ENCODE measurements around the gene RPUSD3.

The RPUSD3 gene

DNA sequence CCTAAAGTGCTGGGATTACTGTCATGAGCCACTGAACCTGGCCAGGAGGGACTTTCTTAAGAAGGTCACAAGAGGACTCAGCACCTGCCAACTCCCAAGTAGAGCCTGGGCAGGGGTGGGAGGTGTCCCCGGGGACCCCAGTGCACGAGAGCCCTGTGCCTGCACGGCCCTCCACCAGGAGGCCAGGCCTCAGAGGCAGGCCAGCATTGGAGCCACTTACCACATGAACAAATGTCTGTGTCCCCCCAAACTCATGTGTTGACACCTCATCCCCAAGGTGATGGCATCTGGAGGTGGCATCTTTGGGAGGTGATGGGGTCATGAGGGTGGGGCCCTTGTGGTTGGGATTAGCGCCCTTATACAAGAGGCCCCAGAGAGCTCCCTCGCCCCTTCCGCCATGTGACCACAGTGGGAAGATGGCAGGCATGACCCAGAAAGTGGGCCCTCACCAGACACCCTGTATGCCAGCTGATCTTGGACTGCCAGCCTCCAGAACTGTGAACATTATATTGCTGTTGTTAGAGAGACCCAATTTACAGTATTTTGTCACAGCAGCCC, 3.2 kb upstream of the RPUSD3 start:
- Histone ChIP-seq H3K36me3 (ENCODE audit: control insufficient read depth, insufficient read depth, low read length) (no peaks in the 10 kb centered on the region), H3K27me3 (ENCODE audit: control insufficient read depth, insufficient read depth, low read length) (no peaks in the 10 kb centered on the region), H3K4me3 (ENCODE audit: low read depth, low read length) (no peak overlapping the region), H3K9ac (ENCODE audit: low read depth, low read length) (no peak overlapping the region), H3K4me1 (ENCODE audit: control insufficient read depth, insufficient read depth, low read length) (peaks cover 3% of the 10 kb centered on the region), H3K9me3 (ENCODE audit: control insufficient read depth, insufficient read depth, low read length) (no peaks in the 10 kb centered on the region)

DNA sequence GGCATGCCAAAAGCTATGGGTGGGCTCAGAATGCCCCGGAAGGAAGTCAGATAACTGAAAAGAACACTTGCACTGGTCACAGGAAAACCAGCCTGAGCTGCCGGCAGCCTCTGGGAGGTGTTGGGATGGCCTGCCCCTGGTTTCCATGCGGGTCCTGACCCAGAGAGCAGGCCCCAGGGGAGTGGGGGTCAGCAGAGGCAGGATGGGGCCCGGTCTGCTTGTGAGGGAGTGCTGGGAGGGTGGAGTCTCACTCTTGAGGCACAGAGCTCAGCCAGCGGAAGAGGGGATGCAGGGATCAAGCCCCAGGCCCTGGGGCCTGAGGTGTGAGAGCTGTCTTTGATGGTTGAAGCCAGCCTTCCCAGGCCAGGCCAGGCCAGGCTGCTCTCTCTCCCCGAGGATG, 2.4 kb upstream of the RPUSD3 start:
- peaks cover 3% of the 10 kb centered on the region for H3K36me3 ChIP-seq (ENCODE audit: control insufficient read depth, insufficient read depth, low read length)
- peaks cover 3% of the 10 kb centered on the region for H3K4me1 ChIP-seq (ENCODE audit: control insufficient read depth, insufficient read depth, low read length)
- H3K27me3 ChIP-seq (ENCODE audit: control insufficient read depth, insufficient read depth, low read length): no peaks in the 10 kb centered on the region
- no peaks in the 10 kb centered on the region for H3K9me3 ChIP-seq (ENCODE audit: control insufficient read depth, insufficient read depth, low read length)
- H3K4me3 ChIP-seq (ENCODE audit: low read depth, low read length): no peak overlapping the region
- H3K9ac ChIP-seq (ENCODE audit: low read depth, low read length): no peak overlapping the region

DNA sequence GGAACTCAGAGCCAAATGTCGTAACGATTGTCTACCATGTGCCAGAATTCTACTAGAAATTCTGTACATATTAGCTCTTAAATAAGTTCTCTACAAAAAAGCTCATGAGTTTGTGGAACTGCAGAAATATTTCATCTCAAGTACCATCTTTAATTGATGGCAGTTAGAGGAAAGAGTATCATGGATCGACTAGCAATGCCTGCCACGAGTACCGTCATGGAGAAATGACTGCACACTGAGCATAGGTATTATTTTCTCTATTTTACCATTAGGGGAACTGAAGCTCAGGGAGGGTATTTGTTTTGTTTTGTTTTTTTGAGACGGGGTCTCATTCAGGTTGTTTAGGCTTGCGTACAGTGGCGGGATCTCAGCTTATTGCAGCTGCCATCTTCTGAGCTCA, 2.8 kb downstream of the RPUSD3 start:
- Histone ChIP-seq H3K9me3 (ENCODE audit: control insufficient read depth, insufficient read depth, low read length) (no peaks in the 10 kb centered on the region), H3K27me3 (ENCODE audit: control insufficient read depth, insufficient read depth, low read length) (no peaks in the 10 kb centered on the region), H3K4me3 (ENCODE audit: low read depth, low read length) (no peak overlapping the region), H3K36me3 (ENCODE audit: control insufficient read depth, insufficient read depth, low read length) (peaks cover 18% of the 10 kb centered on the region), H3K9ac (ENCODE audit: low read depth, low read length) (no peak overlapping the region), H3K4me1 (ENCODE audit: control insufficient read depth, insufficient read depth, low read length) (peaks cover 3% of the 10 kb centered on the region)

DNA sequence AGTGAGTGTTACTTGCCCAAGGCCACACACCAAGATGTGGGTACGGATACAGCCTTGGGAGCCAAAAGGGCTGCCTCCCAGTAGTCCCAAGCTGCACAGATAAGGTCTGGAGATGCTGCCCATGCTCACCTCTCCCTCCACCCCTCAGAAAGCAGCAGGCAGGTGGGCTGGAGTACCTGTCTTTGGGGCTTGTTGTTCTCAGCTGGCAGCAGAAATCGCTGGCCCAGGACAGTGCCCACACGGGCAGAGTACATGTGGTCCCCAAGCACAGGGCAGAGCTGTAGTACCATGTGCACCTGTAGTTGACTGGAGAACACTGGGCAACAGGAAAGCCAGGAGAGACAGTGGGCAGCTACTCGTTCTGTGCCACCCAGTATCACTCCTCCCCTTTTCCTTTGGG, 5.0 kb downstream of the RPUSD3 start:
- Histone ChIP-seq H3K4me1 (ENCODE audit: control insufficient read depth, insufficient read depth, low read length) (no peaks in the 10 kb centered on the region), H3K9ac (ENCODE audit: low read depth, low read length) (no peak overlapping the region), H3K9me3 (ENCODE audit: control insufficient read depth, insufficient read depth, low read length) (no peaks in the 10 kb centered on the region), H3K4me3 (ENCODE audit: low read depth, low read length) (no peak overlapping the region), H3K27me3 (ENCODE audit: control insufficient read depth, insufficient read depth, low read length) (no peaks in the 10 kb centered on the region), H3K36me3 (ENCODE audit: control insufficient read depth, insufficient read depth, low read length) (peaks cover 28% of the 10 kb centered on the region)

DNA sequence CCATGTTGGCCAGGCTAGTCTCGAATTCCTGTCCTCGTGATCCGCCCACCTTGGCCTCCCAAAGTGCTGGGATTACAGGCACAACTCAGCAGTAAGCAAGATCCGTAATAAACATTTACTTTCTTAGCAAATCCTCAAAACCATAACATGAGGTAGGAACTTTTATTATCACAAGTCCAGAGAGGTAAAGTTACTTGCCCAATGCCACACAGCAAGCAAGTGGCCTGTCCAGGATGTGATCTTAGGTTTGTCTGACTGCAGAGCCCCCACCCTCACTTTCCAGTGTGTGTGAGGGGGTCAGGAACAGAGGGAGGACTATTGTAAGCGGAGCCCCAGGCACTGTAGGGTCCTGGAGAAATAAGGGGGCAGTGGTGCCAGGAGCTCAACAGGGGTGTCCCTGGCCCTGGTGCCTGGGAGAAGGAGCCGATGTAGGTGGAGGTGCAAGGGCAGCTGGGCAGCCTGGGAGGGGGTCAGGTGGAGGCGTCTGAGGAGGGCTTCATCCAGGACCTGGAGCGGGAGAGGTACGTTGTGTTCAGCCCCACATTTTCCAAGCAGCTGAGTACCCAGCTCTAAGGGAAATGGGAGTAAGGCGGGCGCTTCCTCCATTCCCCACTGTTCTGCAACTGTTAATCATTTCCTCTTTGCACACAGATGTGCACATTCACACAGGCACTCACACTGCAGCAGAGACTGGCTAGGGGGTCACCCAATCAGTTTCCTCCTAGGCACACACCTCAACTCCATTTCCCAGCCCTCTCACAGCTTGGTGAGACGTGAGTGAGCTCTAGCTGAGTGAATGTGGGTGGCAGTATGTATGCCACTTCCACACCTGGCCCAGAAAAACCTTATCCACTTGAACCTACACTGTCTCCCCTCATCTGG, 5.9 kb downstream of the RPUSD3 start:
- H3K36me3 ChIP-seq (ENCODE audit: control insufficient read depth, insufficient read depth, low read length): peaks cover 28% of the 10 kb centered on the region
- no peaks in the 10 kb centered on the region for H3K4me1 ChIP-seq (ENCODE audit: control insufficient read depth, insufficient read depth, low read length)
- H3K27me3 ChIP-seq (ENCODE audit: control insufficient read depth, insufficient read depth, low read length): no peaks in the 10 kb centered on the region
- H3K9me3 ChIP-seq (ENCODE audit: control insufficient read depth, insufficient read depth, low read length): no peaks in the 10 kb centered on the region
- H3K4me3 ChIP-seq (ENCODE audit: low read depth, low read length): no peak overlapping the region
- no peak overlapping the region for H3K9ac ChIP-seq (ENCODE audit: low read depth, low read length)

DNA sequence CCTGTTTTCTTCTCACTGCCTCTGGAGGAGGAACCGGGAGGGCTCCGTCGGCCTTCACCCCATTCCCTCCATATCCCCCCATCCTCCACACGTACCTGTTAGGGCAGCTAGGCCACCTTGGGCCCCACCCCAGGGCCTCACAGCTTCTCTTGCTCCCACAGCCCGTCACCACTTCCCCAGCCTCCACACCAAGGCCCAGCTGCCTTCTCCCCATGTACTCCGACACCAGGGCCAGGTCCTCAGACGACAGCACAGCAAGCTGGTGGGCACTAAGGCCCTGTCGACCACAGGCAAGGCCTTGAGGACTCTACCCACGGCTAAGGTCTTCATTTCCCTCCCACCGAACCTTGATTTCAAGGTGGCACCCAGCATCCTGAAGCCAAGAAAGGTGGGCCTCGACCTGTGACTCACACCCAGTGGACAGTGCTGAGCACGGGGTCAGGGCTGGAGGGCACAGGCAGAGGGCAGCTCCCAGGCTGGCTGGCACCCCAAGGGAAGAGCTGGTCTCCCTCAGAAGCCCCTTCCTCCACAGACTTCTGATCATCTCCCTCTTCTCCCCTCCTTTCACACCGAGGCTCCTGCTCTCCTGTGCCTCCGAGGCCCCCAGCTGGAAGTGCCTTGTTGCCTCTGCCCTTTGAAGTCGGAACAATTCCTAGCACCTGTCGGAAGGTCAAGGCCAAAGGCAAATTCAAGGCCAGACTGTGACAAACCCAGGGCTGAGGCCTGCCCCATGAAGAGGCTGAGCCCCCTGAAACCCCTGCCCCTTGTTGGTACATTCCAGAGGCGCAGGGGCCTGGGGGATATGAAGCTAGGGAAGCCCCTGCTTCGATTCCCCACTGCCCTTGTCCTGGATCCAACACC, 9.1 kb downstream of the RPUSD3 start:
- Histone ChIP-seq H3K4me1 (ENCODE audit: control insufficient read depth, insufficient read depth, low read length) (no peaks in the 10 kb centered on the region), H3K36me3 (ENCODE audit: control insufficient read depth, insufficient read depth, low read length) (peaks cover 21% of the 10 kb centered on the region), H3K9me3 (ENCODE audit: control insufficient read depth, insufficient read depth, low read length) (no peaks in the 10 kb centered on the region), H3K4me3 (ENCODE audit: low read depth, low read length) (no peak overlapping the region), H3K27me3 (ENCODE audit: control insufficient read depth, insufficient read depth, low read length) (no peaks in the 10 kb centered on the region), H3K9ac (ENCODE audit: low read depth, low read length) (no peak overlapping the region)

DNA sequence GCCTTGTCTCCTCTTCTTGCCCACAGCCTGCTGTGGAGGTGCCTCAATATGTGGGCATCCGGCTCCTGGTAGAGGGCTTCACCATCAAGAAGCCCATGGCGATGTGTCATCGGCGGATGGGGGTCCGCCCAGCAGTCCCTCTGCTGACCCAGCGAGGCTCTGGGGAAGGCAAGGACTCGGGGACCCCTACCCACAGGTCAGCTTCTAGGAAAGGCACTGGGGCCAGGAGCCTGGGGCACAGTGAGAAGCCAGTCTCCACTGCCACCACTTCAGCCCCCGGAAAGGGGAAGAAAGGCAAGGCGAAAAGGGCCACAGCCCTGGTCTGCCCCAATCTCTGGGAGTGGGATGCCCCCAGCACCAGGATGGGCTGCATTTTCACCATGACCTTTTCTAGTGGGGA, 10.7 kb downstream of the RPUSD3 start:
- peaks cover 15% of the 10 kb centered on the region for H3K36me3 ChIP-seq (ENCODE audit: control insufficient read depth, insufficient read depth, low read length)
- no peaks in the 10 kb centered on the region for H3K9me3 ChIP-seq (ENCODE audit: control insufficient read depth, insufficient read depth, low read length)
- no peaks in the 10 kb centered on the region for H3K27me3 ChIP-seq (ENCODE audit: control insufficient read depth, insufficient read depth, low read length)
- H3K9ac ChIP-seq (ENCODE audit: low read depth, low read length): no peak overlapping the region
- H3K4me3 ChIP-seq (ENCODE audit: low read depth, low read length): no peak overlapping the region
- no peaks in the 10 kb centered on the region for H3K4me1 ChIP-seq (ENCODE audit: control insufficient read depth, insufficient read depth, low read length)

DNA sequence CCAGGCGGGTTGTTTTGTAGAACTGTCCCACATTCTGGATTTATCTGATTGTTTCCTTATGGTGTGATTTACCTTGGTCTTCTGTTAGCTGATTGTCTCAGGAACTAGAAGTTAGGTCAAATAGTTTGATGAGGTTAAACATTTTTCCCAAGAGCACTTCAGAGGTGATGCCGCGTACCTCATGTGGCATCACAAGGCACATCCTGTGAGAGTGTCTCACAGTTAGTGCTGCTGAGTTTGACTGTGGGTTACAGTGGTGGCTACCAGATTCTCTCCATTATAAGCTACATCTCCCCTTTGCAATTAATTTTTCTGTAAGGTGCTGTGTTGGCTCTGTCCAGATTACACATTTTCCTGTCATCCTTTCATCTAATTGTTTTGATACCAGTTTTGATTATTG, 12.6 kb downstream of the RPUSD3 start:
- H3K9ac ChIP-seq (ENCODE audit: low read depth, low read length): no peak overlapping the region
- H3K4me3 ChIP-seq (ENCODE audit: low read depth, low read length): no peak overlapping the region
- no peaks in the 10 kb centered on the region for H3K9me3 ChIP-seq (ENCODE audit: control insufficient read depth, insufficient read depth, low read length)
- no peaks in the 10 kb centered on the region for H3K4me1 ChIP-seq (ENCODE audit: control insufficient read depth, insufficient read depth, low read length)
- no peaks in the 10 kb centered on the region for H3K27me3 ChIP-seq (ENCODE audit: control insufficient read depth, insufficient read depth, low read length)
- peaks cover 15% of the 10 kb centered on the region for H3K36me3 ChIP-seq (ENCODE audit: control insufficient read depth, insufficient read depth, low read length)

DNA sequence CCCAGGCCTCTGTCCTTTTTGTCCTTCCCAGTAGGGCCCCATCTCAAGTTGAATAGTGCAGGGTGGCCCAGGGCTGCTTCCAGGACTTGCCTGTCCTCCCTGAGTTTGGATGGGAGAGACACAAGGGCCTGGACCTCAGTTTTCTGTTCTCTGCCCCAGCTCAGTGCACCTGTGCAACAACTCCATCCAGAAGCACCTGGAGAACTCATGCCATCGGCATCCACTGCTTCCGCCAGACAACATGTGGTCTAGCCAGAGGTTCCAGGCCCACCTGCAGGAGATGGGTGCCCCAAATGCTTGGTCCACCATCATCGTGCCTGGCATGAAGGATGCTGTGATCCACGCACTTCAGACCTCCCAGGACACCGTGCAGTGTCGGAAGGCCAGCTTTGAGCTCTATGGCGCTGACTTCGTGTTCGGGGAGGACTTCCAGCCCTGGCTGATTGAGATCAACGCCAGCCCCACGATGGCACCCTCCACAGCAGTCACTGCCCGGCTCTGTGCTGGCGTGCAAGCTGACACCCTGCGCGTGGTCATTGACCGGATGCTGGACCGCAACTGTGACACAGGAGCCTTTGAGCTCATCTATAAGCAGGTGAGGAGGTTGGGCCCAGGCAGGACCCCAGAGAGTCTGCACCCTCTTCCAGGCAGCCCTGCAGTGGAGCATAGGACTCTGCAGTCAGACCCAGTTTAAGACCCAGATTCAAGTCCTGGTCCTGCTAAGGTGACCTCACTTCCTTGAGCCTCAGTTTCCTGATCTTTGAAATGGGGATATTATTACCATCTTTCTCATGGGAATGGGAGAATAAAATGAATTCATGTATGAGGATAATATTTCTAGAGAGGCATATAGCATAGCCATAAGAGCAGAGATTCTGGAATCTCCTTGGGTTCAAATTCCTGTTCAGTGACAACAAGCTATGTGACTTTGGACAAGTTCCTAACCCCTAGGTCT, 14.7 kb downstream of the RPUSD3 start:
- Histone ChIP-seq H3K9me3 (ENCODE audit: control insufficient read depth, insufficient read depth, low read length) (no peaks in the 10 kb centered on the region), H3K9ac (ENCODE audit: low read depth, low read length) (no peak overlapping the region), H3K4me1 (ENCODE audit: control insufficient read depth, insufficient read depth, low read length) (no peaks in the 10 kb centered on the region), H3K36me3 (ENCODE audit: control insufficient read depth, insufficient read depth, low read length) (peaks cover 4% of the 10 kb centered on the region), H3K27me3 (ENCODE audit: control insufficient read depth, insufficient read depth, low read length) (no peaks in the 10 kb centered on the region), H3K4me3 (ENCODE audit: low read depth, low read length) (no peak overlapping the region)

DNA sequence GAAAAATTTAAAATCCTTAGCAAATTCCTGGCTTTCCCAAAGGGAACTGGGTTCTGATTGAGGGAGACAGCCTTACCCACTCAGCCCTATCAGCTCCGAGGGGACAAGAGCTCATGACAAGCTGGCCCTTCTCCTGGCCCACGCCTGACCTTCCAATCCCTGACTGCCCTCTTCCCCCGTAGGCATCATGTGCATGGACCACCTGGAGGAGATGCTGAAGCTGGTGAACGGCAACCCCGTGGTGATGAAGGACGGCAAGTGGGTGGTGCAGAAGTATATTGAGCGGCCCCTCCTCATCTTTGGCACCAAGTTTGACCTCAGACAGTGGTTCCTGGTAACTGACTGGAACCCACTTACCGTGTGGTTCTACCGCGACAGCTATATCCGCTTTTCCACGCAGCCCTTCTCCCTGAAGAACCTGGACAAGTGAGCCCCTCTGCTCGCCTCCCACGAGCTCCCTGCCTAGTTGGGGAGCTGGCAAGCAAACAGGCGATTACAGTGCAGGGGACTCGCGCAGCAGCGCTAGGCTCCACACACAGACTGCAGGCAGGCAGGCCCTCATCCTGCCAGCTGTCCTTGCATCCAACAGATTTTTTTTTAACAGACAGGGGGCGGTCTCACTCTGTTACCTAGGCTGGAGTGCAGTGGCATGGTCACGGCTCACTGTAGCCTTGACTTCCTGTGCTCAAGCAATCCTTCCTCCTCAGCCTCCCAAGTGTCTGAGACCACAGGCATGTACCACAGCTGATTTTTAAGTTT, 16.8 kb downstream of the RPUSD3 start:
- no peak overlapping the region for H3K4me3 ChIP-seq (ENCODE audit: low read depth, low read length)
- H3K27me3 ChIP-seq (ENCODE audit: control insufficient read depth, insufficient read depth, low read length): no peaks in the 10 kb centered on the region
- H3K4me1 ChIP-seq (ENCODE audit: control insufficient read depth, insufficient read depth, low read length): no peaks in the 10 kb centered on the region
- H3K36me3 ChIP-seq (ENCODE audit: control insufficient read depth, insufficient read depth, low read length): no peaks in the 10 kb centered on the region
- H3K9ac ChIP-seq (ENCODE audit: low read depth, low read length): no peak overlapping the region
- H3K9me3 ChIP-seq (ENCODE audit: control insufficient read depth, insufficient read depth, low read length): no peaks in the 10 kb centered on the region

Measured in iPS-15b (cell line).